H1 (cell line): ENCODE measurements around the gene MORC4. TPM values are rescaled to one million over a fixed set of nuclear protein-coding genes. Genes with fewer than 3 reads are reported as not detected.

Experiments used
- polyA plus RNA-seq, 7 experiments: library from polyadenylated mRNA; depleted of rRNA in 3 of 7; stranded (reverse) in 5 of 7; unstranded in 2 of 7; fragments of >200 nt in 5 of 7; fragments of 200-250 nt in 2 of 7; gene quantifications; 1 replicate in 5 of 7; 2 replicates in 1 of 7; 4 replicates in 1 of 7; pipeline versions ENCODE4 v1.2.1 to v1.2.3, GENCODE V29; 2011 to 2013; ENCODE audit warnings: missing spikeins in 2 of 7, mixed read lengths in 2 of 7
- total RNA-seq: library from RNA; stranded (reverse); fragmentation: NEBNext Ultra II Directional; extraction: Animal tissue kit (Norgen Biotek cat#: 25700); gene quantifications from 2 replicates; pipeline ENCODE4 v1.2.1, GENCODE V29; 2021

Gene MORC4
- total and polyA plus RNA-seq, 2 of the 8 experiments (the other 6 are each of a cell fraction or from before 2014, with no cell fraction given): 1.4 to 2.5 TPM

Other genes starting within 250 kb of the MORC4 start
- gene TBC1D8B, start 197.5 kb downstream of the MORC4 start, total RNA-seq: 7.8 and 8.4 TPM in 2 replicates
- 0.71 and 0.91 TPM in 2 replicates for gene TBC1D8B, start 197.5 kb downstream of the MORC4 start, polyA plus RNA-seq (2011; rRNA removed)
- gene RIPPLY1, start 96.9 kb downstream of the MORC4 start, total RNA-seq: not detected in 2 replicates
- gene RIPPLY1, start 96.9 kb downstream of the MORC4 start, polyA plus RNA-seq (2011; rRNA removed): not detected in 2 replicates
- gene CLDN2, start 79.8 kb downstream of the MORC4 start, total RNA-seq: not detected in 2 replicates
- 0.02 TPM in 1 of 2 replicates, not detected in the other for gene CLDN2, start 79.8 kb downstream of the MORC4 start, polyA plus RNA-seq (2011; rRNA removed)
- 26.2 and 26.4 TPM in 2 replicates for gene RBM41, start 118.6 kb upstream of the MORC4 start, total RNA-seq
- gene RBM41, start 118.6 kb upstream of the MORC4 start, polyA plus RNA-seq (2011; rRNA removed): 2.1 and 2.6 TPM in 2 replicates
- 2.6 and 3.3 TPM in 2 replicates for gene NUP62CL, start 206.2 kb upstream of the MORC4 start, total RNA-seq
- 6.2 and 7.5 TPM in 2 replicates for gene NUP62CL, start 206.2 kb upstream of the MORC4 start, polyA plus RNA-seq (2011; rRNA removed)
- not detected in 2 replicates for gene DNAAF6, start 206.4 kb upstream of the MORC4 start, total RNA-seq
- gene DNAAF6, start 206.4 kb upstream of the MORC4 start, polyA plus RNA-seq (2011; rRNA removed): not detected in 2 replicates